Measurements from ENCODE around the gene ULBP3. TPM values are rescaled to one million over a fixed set of nuclear protein-coding genes. Genes with fewer than 3 reads are reported as not detected.

Gene ULBP3
- total RNA-seq, 1 experiment from 2014 or later: 8.1 TPM

DNA sequence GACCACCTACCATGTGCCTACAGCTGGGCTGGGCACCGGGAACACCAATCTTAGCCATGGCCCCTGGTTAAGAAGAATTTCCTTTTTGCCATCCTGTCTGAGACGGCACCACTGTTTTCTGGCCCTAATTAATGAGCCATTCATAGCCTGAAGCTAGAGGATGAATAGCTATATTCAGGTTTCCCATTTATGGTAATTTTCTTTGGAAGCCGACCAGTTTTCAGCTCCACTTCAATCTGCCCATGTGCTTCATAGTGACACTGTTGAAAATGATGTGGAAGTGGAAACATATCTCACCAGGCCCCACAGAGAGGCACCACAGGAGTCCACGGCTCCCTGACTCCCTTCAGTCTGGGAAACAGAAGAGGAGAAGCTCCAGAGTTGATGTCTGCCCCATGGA is 22.6 kb upstream of the ULBP3 start:
- Mint-ChIP-seq H3K4me3 (ENCODE audit: unreplicated experiment) (no peak overlapping the region), H3K36me3 (ENCODE audit: insufficient read depth, unreplicated experiment) (no peaks in the 10 kb centered on the region), H3K27ac (ENCODE audit: unreplicated experiment) (no peak overlapping the region), H3K9me3 (ENCODE audit: unreplicated experiment) (no peaks in the 10 kb centered on the region), H3K27me3 (ENCODE audit: insufficient read depth, unreplicated experiment) (peaks cover 14% of the 10 kb centered on the region), H3K4me1 (ENCODE audit: low read depth, unreplicated experiment) (no peaks in the 10 kb centered on the region)
- H3K27me3 ChIP-seq (replicated peaks; ENCODE audit: control insufficient read depth, insufficient read depth, low read length): no peaks in the 10 kb centered on the region
- intact Hi-C loops (cut with micrococcal nuclease; ENCODE audit: unreplicated experiment): no loop called here
- no peaks in the 10 kb centered on the region for H3K36me3 ChIP-seq (ENCODE audit: control insufficient read depth, insufficient read depth, low read length)
- H3K9me3 ChIP-seq: no peaks in the 10 kb centered on the region
- ChIA-PET POLR2A (no interaction called here), CTCF (no interaction called here)
- no peak for DNase-seq
- TF ChIP-seq, protein P1, sequence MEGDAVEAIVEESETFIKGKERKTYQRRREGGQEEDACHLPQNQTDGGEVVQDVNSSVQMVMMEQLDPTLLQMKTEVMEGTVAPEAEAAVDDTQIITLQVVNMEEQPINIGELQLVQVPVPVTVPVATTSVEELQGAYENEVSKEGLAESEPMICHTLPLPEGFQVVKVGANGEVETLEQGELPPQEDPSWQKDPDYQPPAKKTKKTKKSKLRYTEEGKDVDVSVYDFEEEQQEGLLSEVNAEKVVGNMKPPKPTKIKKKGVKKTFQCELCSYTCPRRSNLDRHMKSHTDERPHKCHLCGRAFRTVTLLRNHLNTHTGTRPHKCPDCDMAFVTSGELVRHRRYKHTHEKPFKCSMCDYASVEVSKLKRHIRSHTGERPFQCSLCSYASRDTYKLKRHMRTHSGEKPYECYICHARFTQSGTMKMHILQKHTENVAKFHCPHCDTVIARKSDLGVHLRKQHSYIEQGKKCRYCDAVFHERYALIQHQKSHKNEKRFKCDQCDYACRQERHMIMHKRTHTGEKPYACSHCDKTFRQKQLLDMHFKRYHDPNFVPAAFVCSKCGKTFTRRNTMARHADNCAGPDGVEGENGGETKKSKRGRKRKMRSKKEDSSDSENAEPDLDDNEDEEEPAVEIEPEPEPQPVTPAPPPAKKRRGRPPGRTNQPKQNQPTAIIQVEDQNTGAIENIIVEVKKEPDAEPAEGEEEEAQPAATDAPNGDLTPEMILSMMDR (IDR thresholded peaks at IDR 0.05; ENCODE audit: insufficient read depth in 1 of 2, low read depth in 1 of 2, low read length in 1 of 2, severe bottlenecking in 1 of 2, unreplicated experiment in 1 of 2): no peak
- H3K4me1 ChIP-seq: no peaks in the 10 kb centered on the region
- BruUV-seq (replicated peaks): no TSS peak
- H3K4me3 ChIP-seq (ENCODE audit: low read depth, low read length): no peak overlapping the region

GRCh38 chr6:150090328-150090727 is 21.4 kb upstream of the ULBP3 start:
- no peaks in the 10 kb centered on the region for H3K4me1 ChIP-seq
- no peaks in the 10 kb centered on the region for H3K9me3 ChIP-seq
- ChIA-PET POLR2A (no interaction called here), CTCF (no interaction called here)
- no peak overlapping the region for H3K4me3 ChIP-seq (ENCODE audit: low read depth, low read length)
- H3K36me3 Mint-ChIP-seq (ENCODE audit: insufficient read depth, unreplicated experiment): no peaks in the 10 kb centered on the region
- no peaks in the 10 kb centered on the region for H3K4me1 Mint-ChIP-seq (ENCODE audit: low read depth, unreplicated experiment)
- no TSS peak for BruUV-seq (replicated peaks)
- intact Hi-C loops (cut with micrococcal nuclease; ENCODE audit: unreplicated experiment): no loop called here
- no peak overlapping the region for H3K27ac Mint-ChIP-seq (ENCODE audit: unreplicated experiment)
- peaks cover 8% of the 10 kb centered on the region for H3K27me3 Mint-ChIP-seq (ENCODE audit: insufficient read depth, unreplicated experiment)
- no peak overlapping the region for H3K4me3 Mint-ChIP-seq (ENCODE audit: unreplicated experiment)
- H3K27me3 ChIP-seq (replicated peaks; ENCODE audit: control insufficient read depth, insufficient read depth, low read length): no peaks in the 10 kb centered on the region
- H3K9me3 Mint-ChIP-seq (ENCODE audit: unreplicated experiment): no peaks in the 10 kb centered on the region
- H3K36me3 ChIP-seq (ENCODE audit: control insufficient read depth, insufficient read depth, low read length): no peaks in the 10 kb centered on the region
- TF ChIP-seq, protein P1 (IDR thresholded peaks at IDR 0.05; ENCODE audit: insufficient read depth in 1 of 2, low read depth in 1 of 2, low read length in 1 of 2, severe bottlenecking in 1 of 2, unreplicated experiment in 1 of 2): no peak
- DNase-seq: no peak

GRCh38 chr6:150088481-150089154 is 19.7 kb upstream of the ULBP3 start:
- CTCF ChIA-PET: no interaction called here

More at GRCh38 chr6:150088481-150089154, 19.7 kb upstream of the ULBP3 start:
- no peak overlapping the region for H3K27ac Mint-ChIP-seq (ENCODE audit: unreplicated experiment)
- TF ChIP-seq, protein P1 (IDR thresholded peaks at IDR 0.05; ENCODE audit: insufficient read depth in 1 of 2, low read depth in 1 of 2, low read length in 1 of 2, severe bottlenecking in 1 of 2, unreplicated experiment in 1 of 2): no peak
- DNase-seq: no peak
- intact Hi-C loops (cut with micrococcal nuclease; ENCODE audit: unreplicated experiment): no loop called here
- BruUV-seq (replicated peaks): no TSS peak
- no peaks in the 10 kb centered on the region for H3K9me3 ChIP-seq
- no peaks in the 10 kb centered on the region for H3K36me3 ChIP-seq (ENCODE audit: control insufficient read depth, insufficient read depth, low read length)
- no peaks in the 10 kb centered on the region for H3K4me1 Mint-ChIP-seq (ENCODE audit: low read depth, unreplicated experiment)
- no peak overlapping the region for H3K4me3 ChIP-seq (ENCODE audit: low read depth, low read length)
- peaks cover 3% of the 10 kb centered on the region for H3K27me3 Mint-ChIP-seq (ENCODE audit: insufficient read depth, unreplicated experiment)
- H3K36me3 Mint-ChIP-seq (ENCODE audit: insufficient read depth, unreplicated experiment): no peaks in the 10 kb centered on the region
- no peaks in the 10 kb centered on the region for H3K9me3 Mint-ChIP-seq (ENCODE audit: unreplicated experiment)
- no peaks in the 10 kb centered on the region for H3K4me1 ChIP-seq
- no peaks in the 10 kb centered on the region for H3K27me3 ChIP-seq (replicated peaks; ENCODE audit: control insufficient read depth, insufficient read depth, low read length)
- POLR2A ChIA-PET: no interaction called here
- no peak overlapping the region for H3K4me3 Mint-ChIP-seq (ENCODE audit: unreplicated experiment)

All from Caco-2 (cell line).